GM19328 (cell line): ENCODE results near the gene CCND1.

Source experiments
- ATAC-seq: cut with Tn5 transposase; IDR thresholded peaks from one replicate; pipeline ENCODE4 v1.9.1; 2021; ENCODE audit warnings: mild to moderate bottlenecking, moderate library complexity; ENCODE audit not compliant: unreplicated experiment

Gene CCND1

GRCh38 chr11:69664901-69665300 lies 23.9 kb downstream of the CCND1 start:
- no peak for ATAC-seq

GRCh38 chr11:69665669-69666068 lies 24.7 kb downstream of the CCND1 start:
- ATAC-seq, result no peak

- ATAC-seq, result no peak
These were observed 25.3 kb downstream of the CCND1 start for GRCh38 chr11:69666261-69666660.

GRCh38 chr11:69666752-69667536 lies 26.0 kb downstream of the CCND1 start:
- no peak for ATAC-seq

- no peak for ATAC-seq
These were observed 27.0 kb downstream of the CCND1 start for GRCh38 chr11:69667619-69668604.

- ATAC-seq, result no peak
These were observed 28.5 kb downstream of the CCND1 start for GRCh38 chr11:69669486-69669885.

GRCh38 chr11:69670158-69670845 lies 29.3 kb downstream of the CCND1 start:
- no peak for ATAC-seq

- no peak for ATAC-seq
These were observed 30.9 kb downstream of the CCND1 start for GRCh38 chr11:69671734-69672465.

GRCh38 chr11:69674267-69674885 lies 33.4 kb downstream of the CCND1 start:
- ATAC-seq, result no peak

- ATAC-seq, result peak; percentile 78
These were observed 34.1 kb downstream of the CCND1 start, which contains the start of gene LTO1 for GRCh38 chr11:69674886-69675714. Gene LTO1, minus strand, starts transcription at chr11:69675353. Its CDS starts 114 bp downstream, at chr11:69675239.

GRCh38 chr11:69677749-69678148 lies 36.8 kb downstream of the CCND1 start:
- no peak for ATAC-seq

GRCh38 chr11:69680688-69681087 lies 39.7 kb downstream of the CCND1 start:
- ATAC-seq, result no peak

- no peak for ATAC-seq
These were observed 41.3 kb downstream of the CCND1 start for GRCh38 chr11:69682221-69682620.

- no peak for ATAC-seq
These were observed 41.8 kb downstream of the CCND1 start for GRCh38 chr11:69682681-69683326.

- no peak for ATAC-seq
These were observed 42.9 kb downstream of the CCND1 start for GRCh38 chr11:69683764-69684333.

GRCh38 chr11:69684651-69685050 lies 43.7 kb downstream of the CCND1 start:
- no peak for ATAC-seq

GRCh38 chr11:69685348-69685747 lies 44.4 kb downstream of the CCND1 start:
- no peak for ATAC-seq

- ATAC-seq, result no peak
These were observed 45.5 kb downstream of the CCND1 start for GRCh38 chr11:69686452-69686851.
